Measurements from ENCODE around the gene UQCR11.
A peak's percentile ranks its signal among the peaks of the same experiment; 100 is the strongest.

The UQCR11 gene

DNA sequence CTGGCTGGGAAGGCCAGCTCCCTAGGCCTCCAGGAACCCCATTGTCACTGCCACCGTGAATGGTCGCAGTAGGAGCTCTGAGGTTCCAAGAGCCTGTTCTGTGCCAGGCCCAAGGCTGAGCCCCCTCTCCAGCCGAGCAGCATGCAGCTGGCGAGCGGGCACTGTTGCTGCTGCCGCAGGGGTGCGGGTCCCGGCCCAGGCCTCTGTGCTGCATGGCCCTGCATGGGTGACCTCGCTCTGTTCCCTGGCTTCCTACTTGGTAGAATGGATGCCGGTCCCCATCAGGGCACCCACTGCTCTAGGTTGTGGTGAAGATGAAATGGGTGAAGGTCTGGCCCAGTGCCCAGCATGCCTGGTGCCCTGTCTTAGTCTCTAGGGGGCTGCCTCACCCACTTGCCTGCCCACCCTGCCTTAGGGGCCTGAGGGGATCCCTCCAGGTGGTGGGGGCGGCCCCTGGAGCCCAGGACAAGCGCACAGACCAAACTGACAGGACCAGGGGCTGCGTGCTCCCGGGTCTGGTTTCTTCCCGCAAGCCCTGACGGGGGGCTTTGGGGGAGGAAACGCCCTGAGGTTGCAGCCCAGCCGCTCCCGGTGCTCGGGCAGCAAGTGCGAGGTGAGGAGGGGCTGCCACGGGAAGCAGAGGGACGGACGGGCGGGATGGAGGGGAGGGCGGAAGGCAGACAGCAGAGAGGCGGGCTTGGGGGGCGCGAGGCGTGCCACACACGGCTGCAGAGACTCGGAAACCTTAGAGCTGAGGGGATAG, 8.7 kb upstream of the UQCR11 start:
- no peak for DNase-seq

DNA sequence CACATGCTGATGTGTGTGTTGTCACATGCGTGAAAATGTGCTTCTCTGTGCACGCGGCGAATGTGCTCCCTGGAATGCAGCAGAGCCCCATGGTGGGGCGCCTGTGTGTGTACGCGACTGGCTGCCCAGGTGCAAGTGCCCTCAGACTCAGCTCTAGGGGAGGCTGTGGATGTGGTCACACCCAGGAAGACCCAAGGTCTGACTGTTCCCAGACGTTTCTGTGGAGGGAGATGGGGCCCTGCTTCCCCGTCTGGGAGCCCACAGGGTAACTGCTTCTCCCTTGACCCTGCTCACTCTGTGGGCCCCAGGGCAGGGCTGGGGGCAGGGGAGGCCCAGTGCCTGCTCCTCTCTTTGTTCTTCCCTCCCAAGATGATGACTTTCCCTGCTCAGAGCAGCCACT, 7.9 kb upstream of the UQCR11 start:
- no peak for DNase-seq

DNA sequence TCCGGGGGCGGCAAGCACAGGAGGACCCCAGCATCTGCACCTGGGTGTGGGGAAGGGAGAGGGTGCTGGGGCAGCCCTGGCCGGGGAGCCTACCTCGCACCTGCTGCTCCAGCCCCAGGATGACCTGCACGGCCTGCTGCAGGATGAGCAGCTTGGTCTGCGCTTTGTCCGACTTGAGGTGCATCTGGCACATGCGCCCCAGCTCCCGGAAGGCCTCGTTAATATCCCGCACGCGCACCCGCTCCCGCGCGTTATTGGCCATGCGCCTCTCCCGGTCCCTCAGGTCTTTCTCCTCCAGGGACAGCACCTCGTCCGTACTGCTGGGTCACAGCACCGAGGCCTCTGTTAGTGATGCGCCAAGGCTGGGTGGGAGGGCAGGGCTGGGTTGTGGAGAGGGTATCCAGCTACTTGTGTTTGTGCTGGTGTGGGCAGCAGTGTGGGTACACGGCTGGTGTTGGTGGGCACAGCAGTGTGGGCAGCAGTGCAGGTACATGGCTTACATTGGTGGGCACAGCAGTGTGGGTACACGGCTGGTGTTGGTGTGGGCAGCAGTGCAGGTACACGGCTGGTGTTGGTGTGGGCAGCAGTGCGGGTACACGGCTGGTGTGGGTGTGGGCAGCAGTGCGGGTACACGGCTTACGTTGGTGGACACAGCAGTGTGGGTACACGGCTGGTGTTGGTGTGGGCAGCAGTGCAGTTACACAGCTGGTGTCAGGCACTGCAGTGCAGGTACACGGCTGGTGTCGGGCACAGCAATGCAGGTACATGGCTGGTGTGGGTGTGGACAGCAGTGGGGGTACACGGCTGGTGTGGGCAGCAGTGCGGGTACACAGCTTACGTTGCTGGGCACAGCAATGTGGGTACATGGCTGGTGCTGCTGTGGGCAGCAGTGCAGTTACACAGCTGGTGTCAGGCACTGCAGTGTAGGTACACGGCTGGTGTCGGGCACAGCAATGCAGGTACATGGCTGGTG, 7.1 kb upstream of the UQCR11 start:
- no peak for DNase-seq

DNA sequence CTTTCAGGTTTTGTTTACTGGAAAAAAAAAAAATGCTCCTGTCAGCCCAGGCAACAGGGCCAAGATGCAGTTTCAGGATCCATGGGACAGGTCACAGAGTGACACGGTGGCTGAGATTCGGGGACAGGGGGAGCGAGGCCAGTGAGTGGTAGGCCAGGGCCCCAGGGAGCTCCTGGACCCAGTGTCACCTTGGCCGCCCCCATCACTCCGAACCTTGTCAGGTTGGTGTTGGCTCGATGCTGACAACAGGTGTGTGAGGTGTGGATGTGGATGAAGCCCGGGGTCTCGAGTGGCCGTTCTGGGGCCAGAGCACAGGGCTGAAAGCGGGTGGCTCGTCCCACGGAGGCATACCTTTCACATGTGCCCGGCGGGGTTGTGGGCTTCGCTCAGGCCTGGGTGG, 6.1 kb upstream of the UQCR11 start:
- no peak for DNase-seq

DNA sequence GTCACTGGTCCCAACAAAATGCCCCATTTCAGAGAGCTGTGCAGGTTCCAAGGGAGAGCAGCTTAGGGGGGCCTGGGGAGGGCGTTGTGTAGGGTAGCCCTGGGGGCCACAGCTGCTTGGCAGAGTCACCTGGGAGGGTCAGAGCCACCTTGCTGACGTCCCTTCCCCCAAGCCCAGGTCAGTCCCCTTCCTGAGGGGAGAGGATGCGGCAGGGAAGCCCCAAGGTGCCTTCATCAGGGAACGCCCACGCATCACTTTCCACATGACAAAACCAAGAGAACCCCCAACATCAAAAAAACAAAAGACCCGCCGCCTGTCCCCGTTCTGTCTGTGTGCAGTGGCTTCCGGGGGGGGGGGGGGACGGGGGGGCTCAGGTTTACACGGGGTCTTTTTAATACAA, 5.3 kb upstream of the UQCR11 start:
- DNase-seq: no peak

DNA sequence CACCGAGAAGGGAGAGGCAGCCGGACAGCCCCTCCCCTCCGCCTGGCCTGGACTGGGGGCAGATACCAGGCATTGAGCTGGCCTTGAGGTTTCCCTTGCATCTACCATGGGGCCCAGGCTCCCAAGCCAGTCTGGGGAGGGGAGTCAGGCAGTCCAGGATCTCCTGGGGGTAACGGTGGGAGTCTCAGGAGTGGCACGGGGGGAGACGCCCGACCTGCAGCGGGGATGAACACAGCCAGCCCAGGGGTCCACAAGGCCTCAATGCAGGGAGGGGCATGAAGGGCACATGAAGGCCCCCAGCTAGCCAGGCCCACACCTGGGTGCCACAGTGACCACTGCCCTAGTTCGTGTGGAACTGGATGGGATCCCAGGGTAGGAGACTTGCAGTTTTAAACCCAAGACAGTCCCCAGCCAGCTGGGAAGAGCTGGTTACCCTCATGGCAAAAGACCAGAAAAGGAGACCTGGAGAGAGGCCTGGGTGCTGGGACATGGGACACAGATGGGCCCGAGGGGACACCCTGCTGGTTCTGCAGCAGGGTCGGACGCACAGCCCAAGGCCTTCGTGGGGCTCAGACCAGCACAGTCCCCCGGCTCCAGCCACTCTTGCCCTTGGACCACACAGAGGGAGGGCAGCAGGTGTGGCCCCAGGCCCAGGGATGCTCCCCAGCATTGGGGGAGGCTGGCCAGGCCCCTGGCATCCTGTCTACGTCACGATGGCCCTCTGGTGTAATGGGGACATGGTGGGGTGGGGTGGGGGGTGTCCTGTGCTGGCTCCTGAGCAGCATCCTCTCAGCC, 4.6 kb upstream of the UQCR11 start:
- DNase-seq: no peak

DNA sequence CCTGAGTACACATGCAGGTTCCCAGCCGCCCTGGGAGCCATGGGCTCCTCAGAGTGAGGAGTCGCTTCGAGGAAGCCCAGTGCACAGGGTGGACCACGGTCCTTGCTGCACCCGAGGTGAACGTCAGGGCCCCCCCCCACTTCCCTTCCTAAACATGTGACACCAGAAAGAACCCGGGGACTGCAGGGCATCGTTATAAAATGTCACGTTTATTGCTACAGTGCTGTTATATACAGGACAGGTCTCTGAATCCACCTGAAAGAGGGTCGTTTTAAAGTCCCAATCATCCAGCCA, 3.8 kb upstream of the UQCR11 start:
- peak in 1 of 4 experiments; percentile 22 for DNase-seq

DNA sequence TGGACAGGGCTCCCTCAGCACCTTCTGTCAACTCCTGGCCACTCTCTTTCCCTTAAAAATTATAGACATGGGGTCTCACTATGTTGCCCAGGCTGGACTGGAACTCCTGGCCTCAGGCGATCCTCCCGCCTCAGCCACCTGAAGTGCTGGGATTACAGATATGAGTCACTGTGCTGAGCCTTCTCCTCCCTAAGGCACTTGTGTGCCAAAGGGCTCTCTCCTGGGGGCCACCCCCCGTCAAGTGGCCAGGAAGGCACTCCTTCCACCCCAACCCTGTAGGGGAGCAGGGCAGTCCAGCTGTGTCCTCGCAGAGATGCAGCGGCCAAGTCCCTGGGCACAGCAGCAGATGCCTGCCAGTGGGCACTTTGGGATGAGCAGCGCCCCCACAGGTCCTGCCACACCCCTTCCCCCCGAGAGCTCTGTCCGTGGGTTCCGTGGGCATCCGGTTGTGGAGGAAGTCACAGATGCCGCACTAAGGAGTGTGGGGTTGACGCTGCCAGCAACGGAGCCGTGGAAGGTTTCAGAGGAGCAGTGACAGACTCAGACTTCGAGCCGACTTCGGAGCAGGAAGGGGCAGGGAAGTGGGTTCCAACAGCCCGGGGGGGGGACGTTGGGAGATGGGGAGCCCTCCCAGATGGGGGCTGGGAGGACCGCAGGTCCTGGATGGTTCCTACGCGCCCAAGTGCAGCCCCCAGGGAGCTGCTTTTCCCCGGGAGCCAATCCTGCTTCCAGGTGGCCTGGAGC, 3.3 kb upstream of the UQCR11 start:
- peak in 2 of 4 experiments; percentile 22 to 25 for DNase-seq

DNA sequence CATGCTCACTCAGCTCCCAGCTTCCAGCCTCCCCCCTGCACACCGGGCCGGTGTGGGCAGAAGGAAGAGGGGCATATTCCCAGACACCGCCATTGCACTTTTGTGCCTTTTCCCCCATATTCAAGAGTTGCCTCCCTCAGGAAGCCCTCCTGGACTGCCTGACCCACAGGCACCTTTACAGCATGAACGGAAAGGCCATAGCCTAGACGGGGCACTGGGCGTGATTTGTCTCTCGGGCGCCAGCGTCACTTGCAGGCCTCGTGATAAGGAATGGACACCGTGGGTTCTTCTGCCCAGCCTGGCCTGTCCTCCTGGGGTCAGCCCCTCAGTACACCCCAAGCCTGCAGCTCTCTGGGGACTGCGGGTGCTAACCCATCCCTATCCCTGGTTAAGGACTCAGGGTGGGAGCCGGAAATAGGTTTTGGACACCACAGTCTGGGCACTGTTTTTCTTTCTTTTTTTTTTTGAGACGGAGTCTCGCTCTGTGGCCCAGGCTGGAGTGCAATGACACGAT, 933 bp upstream of the UQCR11 start:
- no peak for DNase-seq

DNA sequence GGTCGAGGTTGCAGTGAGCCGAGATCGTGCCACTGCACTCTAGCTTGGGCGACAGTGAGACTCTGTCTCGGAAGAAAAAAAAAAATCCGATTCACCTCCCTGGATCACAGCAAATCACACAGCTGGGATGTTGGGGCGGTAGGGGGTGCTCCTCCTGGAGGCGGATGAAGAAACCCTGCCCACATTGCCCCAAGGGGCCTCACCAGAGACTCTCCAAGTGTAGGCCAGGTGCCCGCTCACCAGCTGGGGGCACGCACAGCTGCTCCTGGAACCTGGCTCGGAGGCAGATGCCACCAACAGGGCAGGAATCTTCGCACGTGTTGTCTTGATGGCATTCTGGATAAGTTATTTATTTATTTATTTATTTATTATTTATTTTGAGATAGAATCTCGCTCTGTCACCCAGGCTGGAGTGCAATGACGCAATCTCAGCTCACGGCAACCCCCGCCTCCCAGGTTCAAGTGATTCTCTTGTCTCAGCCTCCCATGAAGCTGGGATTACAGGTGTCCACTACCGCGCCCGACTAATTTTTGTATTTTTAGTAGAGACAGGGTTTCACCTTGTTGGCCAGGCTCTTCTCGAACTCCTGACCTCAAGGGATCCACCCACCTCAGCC, 3.1 kb downstream of the UQCR11 start:
- no peak for DNase-seq

DNA sequence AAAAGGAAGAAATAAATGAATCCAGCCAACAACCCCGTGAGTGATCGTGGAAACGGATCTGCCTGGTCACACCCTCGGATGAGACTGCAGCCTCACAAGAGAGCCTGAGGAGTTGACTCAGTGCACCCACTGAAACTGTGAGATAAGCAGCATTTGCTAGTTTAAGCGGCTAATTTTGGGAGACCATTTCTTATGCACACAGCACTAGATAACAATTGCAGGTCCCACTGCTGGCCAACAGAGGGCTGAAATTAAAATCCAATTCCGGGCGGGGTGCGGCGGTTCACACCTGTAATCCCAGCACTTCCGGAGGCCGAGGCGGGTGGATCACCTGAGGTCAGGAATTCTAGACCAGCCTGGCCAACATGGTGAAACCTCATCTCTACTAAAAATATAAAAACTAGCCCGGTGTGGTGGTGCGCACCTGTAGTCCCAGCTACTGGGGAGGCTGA, 3.6 kb downstream of the UQCR11 start:
- DNase-seq: no peak

DNA sequence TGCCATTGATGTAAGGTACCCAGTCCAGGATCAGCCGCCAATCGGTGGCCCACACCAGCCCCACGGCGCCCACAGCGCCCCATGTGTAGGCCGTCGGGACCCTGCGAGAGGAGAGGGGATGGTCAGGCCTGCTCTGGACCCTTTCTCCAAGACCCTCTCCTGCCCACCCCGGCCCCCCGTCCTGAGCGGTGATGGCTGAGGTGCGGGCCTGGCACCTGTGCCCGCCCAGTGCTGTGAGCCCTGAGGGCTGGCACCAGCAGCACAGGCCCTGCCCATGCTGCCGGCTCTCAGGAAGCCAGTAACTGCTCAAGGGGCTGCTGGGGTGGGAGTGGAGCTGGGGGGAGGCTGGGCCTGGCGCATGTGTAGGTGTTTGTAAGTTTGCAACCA, 5.8 kb downstream of the UQCR11 start:
- DNase-seq: no peak

DNA sequence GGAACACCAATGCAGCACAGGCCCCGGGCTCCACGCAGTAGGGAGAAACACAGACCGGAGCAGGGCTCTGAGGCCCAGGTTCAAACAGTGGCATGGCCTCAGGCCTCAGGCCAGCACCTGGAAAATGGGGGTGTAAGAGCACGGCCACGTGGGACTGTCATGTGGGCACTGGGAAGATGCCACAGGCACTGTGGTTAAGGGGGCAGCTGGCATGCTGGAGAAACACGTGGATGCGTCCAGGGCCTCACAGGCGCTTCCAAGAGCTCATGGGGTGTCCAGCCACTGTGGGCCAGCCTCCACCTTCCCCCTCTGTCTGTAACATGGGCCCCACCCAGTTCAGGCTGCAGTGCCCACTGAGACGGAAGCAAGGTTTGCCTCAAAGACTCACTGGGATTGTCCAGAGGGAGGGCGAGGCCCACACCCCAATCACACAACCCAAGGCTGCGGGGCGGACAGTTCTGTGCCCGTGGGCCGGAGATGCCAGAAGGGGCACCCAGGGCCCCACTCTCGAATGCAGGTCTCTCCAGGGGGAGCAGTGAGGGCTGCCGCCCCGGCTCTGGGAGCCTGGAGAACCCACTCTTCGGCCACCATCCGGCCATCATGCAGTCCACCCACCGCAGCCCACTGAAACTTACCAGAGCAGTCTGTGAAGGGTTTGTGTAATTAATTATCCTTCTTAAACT, 6.3 kb downstream of the UQCR11 start:
- no peak for DNase-seq

DNA sequence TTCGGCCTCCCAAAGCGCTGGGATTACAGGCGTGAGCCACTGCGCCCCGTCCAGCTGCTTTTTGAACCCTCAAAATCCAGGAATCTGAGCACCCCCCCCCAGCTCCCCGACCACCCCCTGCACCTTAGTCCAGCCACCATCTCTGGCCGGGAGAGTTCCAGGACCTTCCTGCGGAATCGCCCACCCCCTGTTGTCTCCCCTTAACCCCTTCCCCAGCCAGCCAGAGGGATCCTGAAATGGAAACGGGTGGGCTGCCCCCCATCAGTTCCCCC, 11.8 kb downstream of the UQCR11 start:
- DNase-seq: no peak

DNA sequence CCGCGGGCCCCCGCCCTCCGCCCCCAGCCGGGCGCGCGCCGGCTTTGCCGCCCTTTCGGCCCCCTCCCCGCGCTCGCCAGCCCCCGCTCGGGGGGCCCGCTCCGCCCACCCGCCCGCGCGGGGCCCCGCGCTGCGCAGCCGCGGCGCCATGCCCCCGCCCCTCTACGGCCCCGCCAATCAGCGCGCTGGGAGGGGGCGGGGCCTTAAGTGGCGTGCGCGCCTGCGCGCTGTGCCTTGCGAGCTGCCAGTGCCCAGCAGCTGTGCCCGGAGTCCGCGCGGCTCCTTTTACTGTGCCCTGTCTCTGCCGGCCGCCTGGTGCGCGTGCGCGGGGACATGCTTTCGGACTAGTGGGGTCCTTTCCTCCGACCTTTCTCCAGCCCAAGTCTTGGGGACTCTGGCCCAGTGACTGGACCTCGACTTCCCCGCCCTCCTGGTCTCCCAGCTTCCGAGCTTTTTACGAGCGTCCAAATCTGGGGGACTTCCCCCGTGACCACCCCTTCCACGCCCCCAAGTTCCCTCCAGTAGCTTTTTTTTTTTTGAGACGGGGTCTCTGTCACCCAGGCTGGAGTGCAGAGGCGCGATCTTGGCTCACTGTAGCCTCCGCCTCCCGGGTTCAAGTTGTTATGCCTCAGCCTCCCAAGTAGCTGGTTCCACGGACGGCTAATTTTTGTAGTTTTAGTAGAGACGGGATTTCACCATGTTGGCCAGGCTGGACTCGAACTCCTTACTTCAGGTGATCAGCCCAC, 12.3 kb downstream of the UQCR11 start, which contains the start of gene MBD3:
MBD3 (minus strand) TSS at position 111 of the 746 bp plus-strand sequence. CDS start 234 bp downstream, outside the sequence.
- peak; percentile 67 to 87 (median 78) for DNase-seq

DNA sequence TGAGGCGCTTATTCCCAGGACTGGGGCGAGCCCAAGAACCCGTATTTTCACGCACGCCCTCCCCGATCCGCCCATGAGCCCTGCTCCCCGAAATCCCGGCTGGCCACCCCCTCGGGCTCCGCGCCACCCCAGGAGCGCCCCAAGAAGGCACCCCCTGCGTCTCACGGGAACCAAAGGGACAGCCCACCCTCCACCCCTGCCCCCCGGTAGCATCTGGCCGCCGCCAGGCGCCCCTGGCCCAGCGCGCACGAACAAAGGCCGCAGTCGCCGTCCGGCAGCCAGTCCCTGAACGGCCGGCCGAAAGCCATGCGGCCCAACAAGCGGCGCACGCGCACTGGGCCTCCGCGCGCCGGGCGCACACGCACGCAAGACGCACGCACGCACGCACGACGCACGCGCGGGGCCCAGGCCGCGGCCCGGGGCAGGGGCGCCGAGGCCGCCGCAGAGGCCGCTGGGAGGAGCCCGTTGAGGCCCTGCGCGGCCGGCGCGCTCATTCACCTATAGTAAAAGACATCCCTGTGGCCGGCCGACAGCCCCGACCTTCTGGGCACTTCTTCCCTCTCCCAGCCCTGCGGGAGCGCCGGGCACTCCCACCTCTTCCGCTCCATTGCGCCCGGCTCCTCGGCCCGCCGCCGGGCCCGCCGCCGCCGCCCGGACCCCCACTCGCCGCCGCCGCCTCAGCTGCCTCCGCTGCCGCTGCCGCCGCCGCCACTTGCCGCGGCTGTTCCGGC, 13.1 kb downstream of the UQCR11 start:
- DNase-seq: peak; percentile 60 to 81 (median 62)

DNA sequence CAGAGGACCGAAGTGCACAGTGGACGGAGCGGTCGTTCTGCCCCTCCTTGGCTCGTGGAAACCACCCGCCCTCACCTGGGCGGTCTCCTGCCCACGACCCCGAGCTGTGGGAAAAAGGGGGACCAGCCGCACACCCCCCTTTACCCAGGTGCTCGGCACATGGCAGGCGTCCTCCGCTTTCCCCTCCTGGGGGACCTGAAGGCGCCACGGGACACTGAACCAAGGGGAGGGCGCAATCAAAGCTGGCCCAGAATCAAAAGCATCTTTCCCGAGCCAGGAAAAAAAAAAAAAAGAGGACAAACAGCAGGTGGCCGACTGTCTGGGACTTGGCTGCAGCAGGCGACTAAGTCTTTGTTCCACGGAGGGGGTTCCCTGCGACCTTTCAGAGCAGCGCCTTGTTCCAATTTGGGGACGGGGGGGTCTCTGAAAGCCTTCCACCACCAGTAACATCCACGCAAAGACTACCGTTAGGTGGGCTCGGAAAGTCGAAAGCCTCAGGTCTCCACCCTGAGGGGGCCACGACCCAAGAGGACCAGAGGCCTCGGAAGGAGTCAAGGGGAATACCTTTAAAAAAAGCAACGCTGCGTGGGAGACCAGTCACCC, 13.7 kb downstream of the UQCR11 start:
- no peak for DNase-seq

DNA sequence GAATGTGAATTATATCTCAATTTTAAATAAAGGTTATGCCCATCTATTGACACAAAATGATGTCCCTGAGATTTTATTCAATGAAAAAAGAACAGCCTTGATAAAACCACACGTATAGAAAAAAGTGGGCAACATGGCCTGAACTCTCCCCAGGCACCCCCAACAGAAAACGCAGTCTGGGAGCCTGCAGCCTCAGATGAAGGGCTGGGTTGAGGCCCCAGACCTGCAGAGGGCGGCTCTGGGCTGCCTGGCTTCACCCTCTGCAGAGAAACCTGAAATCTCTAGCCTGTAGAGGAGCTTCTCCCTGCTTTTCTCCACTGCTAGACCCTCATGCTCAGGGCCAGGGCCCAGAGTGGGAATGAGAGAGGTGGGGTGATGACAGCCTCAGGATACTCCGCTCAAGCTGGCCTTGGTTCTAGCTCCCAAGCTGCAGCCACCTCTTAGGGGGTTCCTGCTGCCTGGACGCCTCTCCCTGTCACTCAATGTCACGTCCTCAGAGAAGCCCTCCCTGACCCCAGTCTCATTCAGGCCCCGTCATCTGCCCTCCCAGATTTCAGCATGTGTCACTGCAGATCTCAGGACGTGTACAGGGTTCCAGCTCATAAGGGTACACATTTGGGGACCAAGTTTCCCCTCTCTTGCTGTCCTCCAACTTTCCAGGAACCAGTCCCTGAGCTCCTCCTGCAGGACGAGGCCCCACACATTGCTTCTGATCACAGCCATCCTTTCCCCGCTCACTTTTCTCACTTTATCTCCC, 14.4 kb downstream of the UQCR11 start:
- DNase-seq: peak in 1 of 4 experiments; percentile 11

DNA sequence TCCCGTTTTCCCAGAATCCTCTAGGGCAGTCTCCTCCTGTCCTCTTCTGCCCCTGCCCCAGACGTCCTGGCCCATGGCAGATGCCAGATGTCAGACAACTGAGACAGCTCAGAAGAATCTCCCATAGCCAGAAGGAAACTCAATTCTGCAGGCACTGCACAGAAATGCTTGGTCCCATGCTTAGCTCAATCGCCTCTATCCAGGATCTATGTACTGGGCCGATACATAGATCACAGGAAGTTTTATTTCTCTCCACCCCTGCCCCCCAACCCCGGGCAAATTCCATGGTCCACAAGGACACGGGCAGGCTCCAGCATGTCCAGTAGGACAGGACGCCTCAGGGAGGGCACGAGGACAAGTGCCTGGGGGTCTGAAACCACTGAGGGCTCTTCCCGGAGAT, 17.4 kb downstream of the UQCR11 start:
- DNase-seq: no peak
